Measurements from ENCODE around the gene EFS.
"Not testable (repeated sequence)": the region's sequence is repeated elsewhere in the genome, so short reads cannot be mapped to it uniquely, and the experiment has no call there.

The EFS gene

GRCh38 chr14:23406244-23406643 lies 41.3 kb upstream of the EFS start:
- no peak overlapping the region for H3K9ac ChIP-seq (ENCODE audit: low read depth, low read length)
- H3K9me3 ChIP-seq (ENCODE audit: control insufficient read depth, insufficient read depth, low read length) = no peaks in the 10 kb centered on the region
- peaks cover 5% of the 10 kb centered on the region; the same call in 1 of the 2 replicates for H3K27me3 ChIP-seq (ENCODE audit: control insufficient read depth, insufficient read depth, low read length)
- H3K27ac ChIP-seq (ENCODE audit: low read depth, low read length) = no peak overlapping the region
- H3K36me3 ChIP-seq (ENCODE audit: control insufficient read depth, insufficient read depth, low read length) = no peaks in the 10 kb centered on the region
- no peak overlapping the region for H3K4me3 ChIP-seq (ENCODE audit: low read depth, low read length)
- no peaks in the 10 kb centered on the region for H3K4me1 ChIP-seq (ENCODE audit: control insufficient read depth, insufficient read depth, low read length)

- H3K36me3 ChIP-seq (ENCODE audit: control insufficient read depth, insufficient read depth, low read length) = no peaks in the 10 kb centered on the region
- H3K4me3 ChIP-seq (ENCODE audit: low read depth, low read length) = no peak overlapping the region
- H3K9ac ChIP-seq (ENCODE audit: low read depth, low read length) = no peak overlapping the region
Observed at GRCh38 chr14:23405516-23406025, 40.6 kb upstream of the EFS start.

GRCh38 chr14:23405096-23405495 lies 40.1 kb upstream of the EFS start:
- Histone ChIP-seq H3K4me3 (ENCODE audit: low read depth, low read length) (no peak overlapping the region), H3K9ac (ENCODE audit: low read depth, low read length) (no peak overlapping the region), H3K27ac (ENCODE audit: low read depth, low read length) (no peak overlapping the region), H3K4me1 (ENCODE audit: control insufficient read depth, insufficient read depth, low read length) (no peaks in the 10 kb centered on the region), H3K9me3 (ENCODE audit: control insufficient read depth, insufficient read depth, low read length) (no peaks in the 10 kb centered on the region), H3K36me3 (ENCODE audit: control insufficient read depth, insufficient read depth, low read length) (no peaks in the 10 kb centered on the region), H3K27me3 (ENCODE audit: control insufficient read depth, insufficient read depth, low read length) (peaks cover 5% of the 10 kb centered on the region; the same call in 1 of the 2 replicates)

More at GRCh38 chr14:23405516-23406025, 40.6 kb upstream of the EFS start:
- peaks cover 5% of the 10 kb centered on the region; the same call in 1 of the 2 replicates for H3K27me3 ChIP-seq (ENCODE audit: control insufficient read depth, insufficient read depth, low read length)
- H3K27ac ChIP-seq (ENCODE audit: low read depth, low read length) = no peak overlapping the region
- H3K9me3 ChIP-seq (ENCODE audit: control insufficient read depth, insufficient read depth, low read length) = no peaks in the 10 kb centered on the region
- no peaks in the 10 kb centered on the region for H3K4me1 ChIP-seq (ENCODE audit: control insufficient read depth, insufficient read depth, low read length)

GRCh38 chr14:23404331-23404900 lies 39.4 kb upstream of the EFS start:
- Histone ChIP-seq H3K27ac (ENCODE audit: low read depth, low read length) (no peak overlapping the region), H3K4me3 (ENCODE audit: low read depth, low read length) (no peak overlapping the region), H3K36me3 (ENCODE audit: control insufficient read depth, insufficient read depth, low read length) (no peaks in the 10 kb centered on the region), H3K9me3 (ENCODE audit: control insufficient read depth, insufficient read depth, low read length) (no peaks in the 10 kb centered on the region), H3K9ac (ENCODE audit: low read depth, low read length) (no peak overlapping the region), H3K27me3 (ENCODE audit: control insufficient read depth, insufficient read depth, low read length) (peaks cover 5% of the 10 kb centered on the region; the same call in 1 of the 2 replicates), H3K4me1 (ENCODE audit: control insufficient read depth, insufficient read depth, low read length) (no peaks in the 10 kb centered on the region)

GRCh38 chr14:23403908-23404307 lies 38.9 kb upstream of the EFS start:
- Histone ChIP-seq H3K4me3 (ENCODE audit: low read depth, low read length) (no peak overlapping the region), H3K9me3 (ENCODE audit: control insufficient read depth, insufficient read depth, low read length) (no peaks in the 10 kb centered on the region), H3K27me3 (ENCODE audit: control insufficient read depth, insufficient read depth, low read length) (peaks cover 5% of the 10 kb centered on the region; the same call in 1 of the 2 replicates), H3K36me3 (ENCODE audit: control insufficient read depth, insufficient read depth, low read length) (no peaks in the 10 kb centered on the region), H3K4me1 (ENCODE audit: control insufficient read depth, insufficient read depth, low read length) (no peaks in the 10 kb centered on the region), H3K27ac (ENCODE audit: low read depth, low read length) (no peak overlapping the region), H3K9ac (ENCODE audit: low read depth, low read length) (no peak overlapping the region)

- no peak overlapping the region for H3K4me3 ChIP-seq (ENCODE audit: low read depth, low read length)
- no peak overlapping the region for H3K9ac ChIP-seq (ENCODE audit: low read depth, low read length)
- H3K27ac ChIP-seq (ENCODE audit: low read depth, low read length) = no peak overlapping the region
- H3K9me3 ChIP-seq (ENCODE audit: control insufficient read depth, insufficient read depth, low read length) = no peaks in the 10 kb centered on the region
- no peaks in the 10 kb centered on the region for H3K4me1 ChIP-seq (ENCODE audit: control insufficient read depth, insufficient read depth, low read length)
- H3K27me3 ChIP-seq (ENCODE audit: control insufficient read depth, insufficient read depth, low read length) = peaks cover 5% of the 10 kb centered on the region; the same call in 1 of the 2 replicates
- H3K36me3 ChIP-seq (ENCODE audit: control insufficient read depth, insufficient read depth, low read length) = no peaks in the 10 kb centered on the region
Observed at GRCh38 chr14:23403139-23403438, 38.1 kb upstream of the EFS start.

- no peaks in the 10 kb centered on the region for H3K36me3 ChIP-seq (ENCODE audit: control insufficient read depth, insufficient read depth, low read length)
- H3K9me3 ChIP-seq (ENCODE audit: control insufficient read depth, insufficient read depth, low read length) = no peaks in the 10 kb centered on the region
- H3K27ac ChIP-seq (ENCODE audit: low read depth, low read length) = no peak overlapping the region
- H3K4me1 ChIP-seq (ENCODE audit: control insufficient read depth, insufficient read depth, low read length) = no peaks in the 10 kb centered on the region
- H3K27me3 ChIP-seq (ENCODE audit: control insufficient read depth, insufficient read depth, low read length) = peaks cover 5% of the 10 kb centered on the region; the same call in 1 of the 2 replicates
- no peak overlapping the region for H3K9ac ChIP-seq (ENCODE audit: low read depth, low read length)
- H3K4me3 ChIP-seq (ENCODE audit: low read depth, low read length) = no peak overlapping the region
Observed at GRCh38 chr14:23402296-23403138, 37.5 kb upstream of the EFS start.

GRCh38 chr14:23401291-23401690 lies 36.3 kb upstream of the EFS start:
- H3K27me3 ChIP-seq (ENCODE audit: control insufficient read depth, insufficient read depth, low read length) = peaks cover 5% of the 10 kb centered on the region; the same call in 1 of the 2 replicates
- no peaks in the 10 kb centered on the region for H3K9me3 ChIP-seq (ENCODE audit: control insufficient read depth, insufficient read depth, low read length)
- H3K9ac ChIP-seq (ENCODE audit: low read depth, low read length) = no peak overlapping the region
- no peak overlapping the region for H3K27ac ChIP-seq (ENCODE audit: low read depth, low read length)
- no peaks in the 10 kb centered on the region for H3K4me1 ChIP-seq (ENCODE audit: control insufficient read depth, insufficient read depth, low read length)
- no peaks in the 10 kb centered on the region for H3K36me3 ChIP-seq (ENCODE audit: control insufficient read depth, insufficient read depth, low read length)
- H3K4me3 ChIP-seq (ENCODE audit: low read depth, low read length) = no peak overlapping the region

- H3K36me3 ChIP-seq (ENCODE audit: control insufficient read depth, insufficient read depth, low read length); H3K4me1 ChIP-seq (ENCODE audit: control insufficient read depth, insufficient read depth, low read length); H3K27ac ChIP-seq (ENCODE audit: low read depth, low read length); H3K4me3 ChIP-seq (ENCODE audit: low read depth, low read length); H3K9me3 ChIP-seq (ENCODE audit: control insufficient read depth, insufficient read depth, low read length); H3K27me3 ChIP-seq (ENCODE audit: control insufficient read depth, insufficient read depth, low read length); H3K9ac ChIP-seq (ENCODE audit: low read depth, low read length): not testable (repeated sequence)
Observed at GRCh38 chr14:23400496-23401149, 35.7 kb upstream of the EFS start.

- no peak overlapping the region for H3K4me3 ChIP-seq (ENCODE audit: low read depth, low read length)
- H3K36me3 ChIP-seq (ENCODE audit: control insufficient read depth, insufficient read depth, low read length) = no peaks in the 10 kb centered on the region
- H3K4me1 ChIP-seq (ENCODE audit: control insufficient read depth, insufficient read depth, low read length) = no peaks in the 10 kb centered on the region
- no peak overlapping the region for H3K27ac ChIP-seq (ENCODE audit: low read depth, low read length)
- H3K9ac ChIP-seq (ENCODE audit: low read depth, low read length) = no peak overlapping the region
- H3K27me3 ChIP-seq (ENCODE audit: control insufficient read depth, insufficient read depth, low read length) = peaks cover 5% of the 10 kb centered on the region; the same call in 1 of the 2 replicates
- H3K9me3 ChIP-seq (ENCODE audit: control insufficient read depth, insufficient read depth, low read length) = no peaks in the 10 kb centered on the region
Observed at GRCh38 chr14:23399591-23399990, 34.6 kb upstream of the EFS start.

GRCh38 chr14:23399136-23399535 lies 34.2 kb upstream of the EFS start:
- Histone ChIP-seq H3K4me1 (ENCODE audit: control insufficient read depth, insufficient read depth, low read length) (no peaks in the 10 kb centered on the region), H3K9ac (ENCODE audit: low read depth, low read length) (no peak overlapping the region), H3K36me3 (ENCODE audit: control insufficient read depth, insufficient read depth, low read length) (no peaks in the 10 kb centered on the region), H3K9me3 (ENCODE audit: control insufficient read depth, insufficient read depth, low read length) (no peaks in the 10 kb centered on the region), H3K4me3 (ENCODE audit: low read depth, low read length) (no peak overlapping the region), H3K27ac (ENCODE audit: low read depth, low read length) (no peak overlapping the region), H3K27me3 (ENCODE audit: control insufficient read depth, insufficient read depth, low read length) (peaks cover 5% of the 10 kb centered on the region; the same call in 1 of the 2 replicates)
